Hepatocyte (in vitro differentiated cells): ENCODE data around the gene MS4A15.

ENCODE experiments used
- CTCF ChIP-seq: fragments of 200-600 bp; sonication (generic); IDR thresholded peaks from 2 replicates; pipeline ENCODE4 v1.5.1; 2016; ENCODE audit warnings: antibody characterized with exemption, mild to moderate bottlenecking; ENCODE audit not compliant: poor library complexity
- EZH2 ChIP-seq: fragments of 200-600 bp; sonication (generic); IDR thresholded peaks from 2 replicates; pipeline ENCODE4 v1.6.1; 2016; ENCODE audit warnings: antibody characterized with exemption, mild to moderate bottlenecking, borderline replicate concordance
- EZH2phosphoT487 ChIP-seq: fragments of 200-600 bp; sonication (generic); IDR thresholded peaks from one replicate; pipeline ENCODE4 v1.6.1; 2018; ENCODE audit warnings: antibody characterized with exemption, mild to moderate bottlenecking, low read depth, moderate library complexity; ENCODE audit not compliant: unreplicated experiment, severe bottlenecking

- TF ChIP-seq CTCF: no peak
- TF ChIP-seq EZH2: no peak
- no peak for TF ChIP-seq EZH2phosphoT487
These were observed 46.2 kb upstream of the MS4A15 start for GRCh38 chr11:60710482-60710881.
